ENCODE data around the gene IGSF5. TPM values are rescaled to one million over a fixed set of nuclear protein-coding genes. Genes with fewer than 3 reads are reported as not detected.

The IGSF5 gene
- total RNA-seq, 2 experiments from 2014 or later = not detected

- Mint-ChIP-seq H3K4me3 (no peak overlapping the region), H3K36me3 (ENCODE audit: low read depth) (no peaks in the 10 kb centered on the region), H3K27me3 (ENCODE audit: low read depth) (no peaks in the 10 kb centered on the region), H3K4me1 (ENCODE audit: low read depth) (no peaks in the 10 kb centered on the region), H3K27ac (no peak overlapping the region), H3K9me3 (no peaks in the 10 kb centered on the region)
- CTCF ChIA-PET = interaction anchor here (0.7 kb wide), 1 partner anchor 24 kb away, joined by 5 read pairs; no protein-coding TSS in a partner anchor
- no peak for DNase-seq
- intact Hi-C loops (cut with micrococcal nuclease) = no loop called here
Measured at GRCh38 chr21:39842741-39843459, 97.9 kb downstream of the IGSF5 start.

GRCh38 chr21:39843483-39843882 lies 98.5 kb downstream of the IGSF5 start:
- no peak for DNase-seq
- CTCF ChIA-PET = no interaction called here
- Mint-ChIP-seq H3K9me3 (no peaks in the 10 kb centered on the region), H3K27ac (no peak overlapping the region), H3K4me3 (no peak overlapping the region), H3K36me3 (ENCODE audit: low read depth) (no peaks in the 10 kb centered on the region), H3K4me1 (ENCODE audit: low read depth) (no peaks in the 10 kb centered on the region), H3K27me3 (ENCODE audit: low read depth) (no peaks in the 10 kb centered on the region)
- intact Hi-C loops (cut with micrococcal nuclease) = no loop called here

GRCh38 chr21:39843916-39844315 lies 98.9 kb downstream of the IGSF5 start:
- no peaks in the 10 kb centered on the region for H3K36me3 Mint-ChIP-seq (ENCODE audit: low read depth)
- no peak overlapping the region for H3K4me3 Mint-ChIP-seq
- no peaks in the 10 kb centered on the region for H3K9me3 Mint-ChIP-seq
- intact Hi-C loops (cut with micrococcal nuclease) = no loop called here
- CTCF ChIA-PET = no interaction called here
- no peaks in the 10 kb centered on the region for H3K4me1 Mint-ChIP-seq (ENCODE audit: low read depth)
- no peak for DNase-seq
- no peak overlapping the region for H3K27ac Mint-ChIP-seq
- H3K27me3 Mint-ChIP-seq (ENCODE audit: low read depth) = no peaks in the 10 kb centered on the region

- CTCF ChIA-PET = no interaction called here
- no peak overlapping the region for H3K4me3 Mint-ChIP-seq
- no peaks in the 10 kb centered on the region for H3K9me3 Mint-ChIP-seq
- intact Hi-C loops (cut with micrococcal nuclease) = no loop called here
- H3K4me1 Mint-ChIP-seq (ENCODE audit: low read depth) = no peaks in the 10 kb centered on the region
- no peaks in the 10 kb centered on the region for H3K27me3 Mint-ChIP-seq (ENCODE audit: low read depth)
- DNase-seq = no peak
- H3K36me3 Mint-ChIP-seq (ENCODE audit: low read depth) = no peaks in the 10 kb centered on the region
- H3K27ac Mint-ChIP-seq = no peak overlapping the region
Measured at GRCh38 chr21:39845571-39846130, 100.7 kb downstream of the IGSF5 start.

GRCh38 chr21:39847877-39848276 lies 102.9 kb downstream of the IGSF5 start:
- no peak overlapping the region for H3K27ac Mint-ChIP-seq
- DNase-seq = no peak
- H3K4me3 Mint-ChIP-seq = no peak overlapping the region
- no peaks in the 10 kb centered on the region for H3K4me1 Mint-ChIP-seq (ENCODE audit: low read depth)
- CTCF ChIA-PET = no interaction called here
- no peaks in the 10 kb centered on the region for H3K27me3 Mint-ChIP-seq (ENCODE audit: low read depth)
- H3K36me3 Mint-ChIP-seq (ENCODE audit: low read depth) = no peaks in the 10 kb centered on the region
- intact Hi-C loops (cut with micrococcal nuclease) = no loop called here
- no peaks in the 10 kb centered on the region for H3K9me3 Mint-ChIP-seq

GRCh38 chr21:39849014-39849655 lies 104.2 kb downstream of the IGSF5 start:
- DNase-seq = no peak
- H3K27me3 Mint-ChIP-seq (ENCODE audit: low read depth) = no peaks in the 10 kb centered on the region
- intact Hi-C loops (cut with micrococcal nuclease) = no loop called here
- H3K27ac Mint-ChIP-seq = no peak overlapping the region
- no peak overlapping the region for H3K4me3 Mint-ChIP-seq
- H3K9me3 Mint-ChIP-seq = peaks cover 2% of the 10 kb centered on the region
- H3K4me1 Mint-ChIP-seq (ENCODE audit: low read depth) = no peaks in the 10 kb centered on the region
- no peaks in the 10 kb centered on the region for H3K36me3 Mint-ChIP-seq (ENCODE audit: low read depth)
- CTCF ChIA-PET = no interaction called here

- H3K4me1 Mint-ChIP-seq (ENCODE audit: low read depth) = no peaks in the 10 kb centered on the region
- DNase-seq = no peak
- no peak overlapping the region for H3K27ac Mint-ChIP-seq
- H3K27me3 Mint-ChIP-seq (ENCODE audit: low read depth) = no peaks in the 10 kb centered on the region
- peaks cover 2% of the 10 kb centered on the region for H3K9me3 Mint-ChIP-seq
- no peaks in the 10 kb centered on the region for H3K36me3 Mint-ChIP-seq (ENCODE audit: low read depth)
- intact Hi-C loops (cut with micrococcal nuclease) = no loop called here
- H3K4me3 Mint-ChIP-seq = no peak overlapping the region
- CTCF ChIA-PET = no interaction called here
Measured at GRCh38 chr21:39850333-39850732, 105.3 kb downstream of the IGSF5 start.

GRCh38 chr21:39851002-39851618 lies 106.1 kb downstream of the IGSF5 start:
- Mint-ChIP-seq H3K4me3 (no peak overlapping the region), H3K27ac (no peak overlapping the region), H3K27me3 (ENCODE audit: low read depth) (no peaks in the 10 kb centered on the region), H3K36me3 (ENCODE audit: low read depth) (no peaks in the 10 kb centered on the region), H3K9me3 (peaks cover 2% of the 10 kb centered on the region), H3K4me1 (ENCODE audit: low read depth) (no peaks in the 10 kb centered on the region)
- intact Hi-C loops (cut with micrococcal nuclease) = no loop called here
- DNase-seq = no peak
- CTCF ChIA-PET = no interaction called here

Other genes with a start within 250 kb of the IGSF5 start
- not detected for gene B3GALT5, start 132.2 kb upstream of the IGSF5 start, total RNA-seq
- gene PCP4, start 122.3 kb downstream of the IGSF5 start, total RNA-seq = not detected

Data from activated naive CD4-positive, alpha-beta T cell treated with anti-CD3 and anti-CD28 coated beads for 36 hours (primary cell).